ENCODE results near the gene CMTM6.

GRCh38 chr3:32438596-32439344, 63.9 kb downstream of the CMTM6 start:
- TF ChIP-seq POLR2AphosphoS5 (IDR thresholded peaks at IDR 0.05) (no peak), CTCF (IDR thresholded peaks at IDR 0.05) (no peak), POLR2A (IDR thresholded peaks at IDR 0.05; ENCODE audit: low read depth) (no peak), EP300 (IDR thresholded peaks at IDR 0.05) (no peak)

Data from esophagus muscularis mucosa (tissue), 4 donors.